Measurements from ENCODE around the gene TMEM186.
"Not testable (repeated sequence)": the region's sequence is repeated elsewhere in the genome, so short reads cannot be mapped to it uniquely, and the experiment has no call there.

Gene TMEM186

DNA sequence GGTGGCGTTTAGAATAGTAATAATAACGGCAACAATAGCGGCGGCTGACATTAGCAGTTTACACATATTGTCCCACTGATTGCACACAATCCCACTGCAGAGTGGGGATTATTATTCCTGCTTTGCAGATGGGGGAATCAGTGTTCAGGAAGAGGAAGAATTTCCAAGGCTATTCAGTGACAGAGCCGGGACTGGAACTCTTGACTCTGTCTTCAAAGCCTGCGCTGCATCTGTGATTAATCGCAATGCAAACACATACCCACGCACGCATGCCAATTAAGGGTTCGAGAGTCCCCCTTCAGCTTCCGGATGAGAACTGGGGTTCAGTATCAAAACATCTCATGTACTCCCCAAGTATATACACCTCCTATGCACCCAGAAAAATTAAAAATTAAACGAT is 29.2 kb downstream of the TMEM186 start:
- DNase-seq: no peak

DNA sequence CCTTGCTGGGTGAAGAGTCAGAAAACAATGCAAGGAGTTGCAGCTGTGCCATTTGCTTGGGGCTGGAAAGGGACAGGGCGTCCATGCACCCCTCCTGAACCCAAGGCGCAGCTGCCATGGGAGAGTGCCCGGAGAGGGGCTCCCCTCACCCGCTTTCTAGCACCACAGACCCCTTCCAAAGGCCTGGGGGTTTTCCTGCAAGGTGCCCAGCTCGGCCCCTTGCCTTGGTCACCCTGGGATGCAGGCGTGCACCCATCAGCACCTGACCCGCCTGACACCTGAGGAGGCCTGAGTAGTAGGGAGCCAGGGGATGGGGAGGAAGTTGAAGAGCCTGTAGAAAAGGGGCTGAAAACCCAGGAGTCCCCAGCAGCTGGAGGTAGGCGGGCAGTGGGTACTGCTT is 30.3 kb downstream of the TMEM186 start:
- no peak for DNase-seq

DNA sequence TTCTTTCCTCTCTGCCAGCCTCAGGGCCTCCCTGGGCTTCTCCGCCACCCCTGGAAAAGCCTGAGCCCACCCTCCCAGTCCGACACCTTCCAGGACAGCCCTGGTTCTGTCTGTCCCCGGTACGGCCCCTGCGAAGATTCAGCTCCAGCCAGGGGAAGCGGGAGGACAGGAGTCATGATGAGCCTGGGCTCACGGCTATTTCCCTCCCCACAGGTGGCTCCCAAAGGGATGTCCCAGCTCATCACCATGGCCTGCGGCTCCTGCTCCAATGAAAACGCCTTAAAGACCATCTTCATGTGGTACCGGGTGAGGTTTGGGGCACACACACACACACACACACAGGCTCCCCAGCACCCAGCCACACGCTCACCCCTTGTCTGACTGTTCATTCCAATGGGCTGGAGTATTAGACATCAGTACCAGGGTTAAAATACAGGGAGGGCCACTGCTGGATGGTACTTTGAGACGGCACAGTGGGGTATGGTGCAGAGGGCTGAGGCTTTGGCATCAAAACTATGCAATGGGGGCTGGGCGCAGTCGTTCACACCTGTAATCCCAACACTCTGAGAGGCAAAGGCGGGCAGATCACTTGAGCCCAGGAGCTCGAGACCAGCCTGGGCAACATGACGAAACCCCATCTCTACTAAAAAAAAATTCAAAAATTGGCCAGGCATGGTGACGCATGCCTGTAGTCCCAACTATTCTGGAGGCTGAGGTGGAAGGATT is 32.8 kb downstream of the TMEM186 start:
- no peak for DNase-seq

DNA sequence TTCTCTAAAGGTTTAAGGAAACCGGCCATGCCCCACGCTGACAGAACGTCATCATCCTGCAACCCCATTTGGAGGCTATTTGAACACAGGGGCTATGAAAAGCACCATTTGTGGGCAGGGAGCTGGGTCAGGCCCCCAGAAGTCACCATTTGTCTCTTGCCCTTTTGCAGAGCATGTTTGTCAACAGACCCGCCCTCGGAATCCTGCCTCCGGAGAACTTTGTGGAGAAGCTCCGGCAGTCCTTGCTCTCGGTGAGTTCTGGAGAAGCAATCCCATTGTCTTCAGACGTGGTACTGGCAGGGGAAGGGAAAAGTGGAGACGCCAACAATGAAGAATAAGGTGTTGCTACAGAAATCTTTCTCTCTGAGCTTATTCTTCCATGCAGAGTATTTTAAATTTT is 33.5 kb downstream of the TMEM186 start:
- DNase-seq: no peak

DNA sequence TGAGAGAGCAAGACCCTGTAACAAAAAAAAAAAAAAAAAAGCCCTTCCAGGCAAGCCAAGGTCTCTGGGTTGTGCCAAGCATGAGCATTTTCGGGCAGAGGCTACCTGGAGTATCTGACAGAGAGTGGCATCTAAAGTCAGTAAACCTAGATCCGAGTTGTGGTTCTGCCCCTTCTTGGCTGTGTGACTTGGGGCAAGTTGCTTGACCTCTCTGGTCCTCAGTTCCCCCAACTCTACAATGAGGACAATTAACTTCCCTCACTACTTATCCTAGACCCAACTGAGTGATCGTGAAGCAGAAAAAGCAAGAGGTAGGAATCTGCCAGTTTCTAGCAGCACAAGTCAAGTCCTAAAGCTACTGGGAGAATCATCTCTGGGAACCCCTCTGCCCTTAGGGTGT is 34.4 kb downstream of the TMEM186 start:
- no peak for DNase-seq

DNA sequence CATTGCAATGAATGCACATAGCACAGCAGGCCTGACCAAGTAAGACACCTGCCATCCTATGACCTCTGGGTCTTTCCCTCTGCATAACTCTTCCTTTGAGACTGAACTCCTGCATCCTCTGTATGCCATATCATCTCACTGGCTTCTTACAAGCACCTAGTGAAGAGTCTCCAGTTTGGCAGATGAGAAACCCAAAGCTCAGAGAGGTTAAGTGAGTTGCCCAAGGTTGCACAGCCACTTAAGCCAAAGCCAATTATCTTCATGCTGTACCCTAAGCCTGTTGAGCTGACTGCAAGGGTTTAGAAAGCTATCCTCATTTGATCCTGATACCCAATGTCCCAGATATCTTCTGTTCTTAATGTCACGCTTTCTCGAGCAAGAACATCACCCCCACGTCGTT is 35.2 kb downstream of the TMEM186 start:
- DNase-seq: no peak

DNA sequence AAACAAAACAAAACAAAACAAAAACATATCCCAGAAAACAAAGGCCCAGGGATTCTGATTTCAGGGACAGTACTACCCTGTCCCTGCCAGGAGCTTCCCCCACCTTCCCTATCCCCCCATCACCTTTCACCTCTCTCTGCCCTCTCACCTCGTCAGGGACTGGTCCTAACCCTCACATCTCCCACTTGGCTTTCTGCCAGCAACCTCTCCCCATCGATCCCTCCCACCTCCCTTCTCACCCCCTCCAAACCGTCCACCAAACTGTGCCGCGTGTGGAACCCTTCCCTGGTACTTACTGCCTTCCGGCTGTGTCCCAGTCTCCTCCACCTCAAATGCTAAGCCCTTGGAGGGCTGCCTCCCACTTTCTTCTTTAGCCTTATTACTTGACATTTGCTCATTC is 36.4 kb downstream of the TMEM186 start:
- DNase-seq: no peak

DNA sequence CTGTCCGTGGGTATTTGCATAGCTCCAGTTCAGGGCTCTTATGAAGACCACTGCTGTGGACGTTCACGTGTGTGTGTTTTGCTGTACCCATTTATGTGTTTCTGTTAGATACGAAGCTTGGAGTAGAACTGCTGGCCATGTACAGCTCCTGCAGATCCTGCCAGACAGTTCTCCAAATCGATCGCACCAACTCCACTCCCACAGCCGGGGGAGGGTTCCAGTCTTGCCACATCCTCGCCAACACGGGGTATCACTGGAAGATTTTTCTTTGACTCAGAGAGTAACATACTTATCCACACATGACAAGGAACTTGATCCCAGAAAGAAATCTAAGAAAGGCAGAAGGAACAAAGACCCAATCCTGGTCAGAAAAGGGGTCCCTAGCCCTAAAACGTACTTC is 37.4 kb downstream of the TMEM186 start:
- no peak for DNase-seq

DNA sequence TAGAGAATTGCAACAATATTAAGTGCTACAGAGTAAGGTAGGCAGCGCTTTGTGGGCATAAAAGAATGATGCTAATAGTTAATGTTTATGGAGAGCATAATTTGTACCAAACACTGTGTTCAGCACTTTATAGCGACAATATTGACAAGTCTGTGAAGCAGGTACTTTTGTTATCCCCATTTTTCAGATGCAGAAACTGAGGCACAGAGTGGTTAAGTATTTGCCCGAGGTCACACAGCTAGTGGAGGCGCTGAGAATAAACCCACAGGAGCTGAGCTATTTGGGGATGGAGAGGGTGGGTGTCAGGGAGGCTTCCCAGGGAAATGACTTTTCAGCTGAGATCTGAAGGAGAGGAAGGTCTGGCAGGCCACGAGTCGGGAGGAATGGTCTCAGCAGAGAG is 39.4 kb downstream of the TMEM186 start:
- DNase-seq: no peak

DNA sequence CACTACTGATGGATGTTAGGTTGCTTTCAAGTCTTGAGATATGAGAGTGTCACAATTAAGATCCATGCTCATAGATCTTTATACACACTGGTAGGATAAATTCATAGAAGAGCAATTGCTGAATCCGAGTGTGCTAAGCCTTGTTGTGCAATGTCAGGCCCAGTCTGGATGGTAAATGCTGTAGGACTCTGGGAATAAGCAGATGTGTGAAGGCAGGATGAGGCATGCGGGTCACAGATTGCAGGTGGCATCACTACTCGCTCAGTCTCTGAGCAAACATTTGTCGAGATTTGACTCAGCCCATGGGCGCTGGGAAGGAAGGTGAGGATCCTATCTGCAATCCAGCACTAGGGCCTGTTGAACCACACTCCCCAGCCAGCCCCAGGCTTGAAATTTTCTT is 40.7 kb downstream of the TMEM186 start:
- DNase-seq: no peak

DNA sequence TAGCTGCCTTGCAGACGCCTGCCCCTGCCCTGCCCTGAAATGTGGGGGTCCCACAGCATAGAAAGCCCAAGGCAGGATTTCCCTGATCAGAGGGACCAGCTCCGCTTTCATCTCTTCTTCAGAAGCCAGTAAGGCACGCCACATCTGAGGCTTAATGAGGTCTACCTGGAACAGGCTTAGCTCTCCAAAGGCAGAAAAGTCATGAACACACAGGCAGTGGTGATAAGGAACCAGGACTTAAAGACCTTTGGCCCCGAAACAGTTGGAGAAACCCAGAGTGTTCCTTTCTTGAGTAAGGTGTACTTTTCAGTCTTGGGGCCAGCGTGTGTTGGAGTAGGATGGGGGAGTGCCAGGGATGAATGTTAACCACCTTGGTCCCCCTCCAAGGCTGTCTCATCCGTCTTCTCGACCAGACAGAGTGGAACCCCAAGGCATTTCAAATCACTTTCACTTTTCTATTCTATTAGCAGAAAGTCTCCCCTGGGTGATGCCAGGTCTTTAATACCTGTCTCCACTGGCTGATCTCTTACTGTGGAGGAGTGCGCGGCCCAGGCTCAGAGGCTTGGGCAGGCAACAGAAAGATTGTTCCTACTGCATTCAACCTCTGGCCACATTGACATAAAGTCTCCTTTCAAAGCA is 43.9 kb downstream of the TMEM186 start:
- no peak for DNase-seq

DNA sequence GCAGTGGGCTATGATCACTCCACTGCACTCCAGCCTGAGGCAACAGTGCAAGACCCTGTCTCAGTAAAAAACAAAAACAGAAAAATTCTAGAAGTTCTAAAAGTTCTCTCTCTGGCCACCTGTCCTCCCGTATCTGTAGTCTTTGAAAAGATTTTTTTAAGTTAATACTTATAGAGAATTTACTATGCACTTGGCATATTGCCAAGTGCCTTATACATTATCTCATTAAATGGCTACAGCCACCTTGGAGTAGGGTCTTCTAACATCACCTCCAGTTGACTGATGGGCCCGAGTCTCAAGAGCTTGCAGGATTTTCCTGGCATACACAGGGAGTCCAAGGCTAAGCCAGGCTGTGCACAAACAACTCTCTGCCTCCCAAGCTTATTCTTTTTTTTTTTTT is 44.7 kb downstream of the TMEM186 start:
- DNase-seq: no peak

DNA sequence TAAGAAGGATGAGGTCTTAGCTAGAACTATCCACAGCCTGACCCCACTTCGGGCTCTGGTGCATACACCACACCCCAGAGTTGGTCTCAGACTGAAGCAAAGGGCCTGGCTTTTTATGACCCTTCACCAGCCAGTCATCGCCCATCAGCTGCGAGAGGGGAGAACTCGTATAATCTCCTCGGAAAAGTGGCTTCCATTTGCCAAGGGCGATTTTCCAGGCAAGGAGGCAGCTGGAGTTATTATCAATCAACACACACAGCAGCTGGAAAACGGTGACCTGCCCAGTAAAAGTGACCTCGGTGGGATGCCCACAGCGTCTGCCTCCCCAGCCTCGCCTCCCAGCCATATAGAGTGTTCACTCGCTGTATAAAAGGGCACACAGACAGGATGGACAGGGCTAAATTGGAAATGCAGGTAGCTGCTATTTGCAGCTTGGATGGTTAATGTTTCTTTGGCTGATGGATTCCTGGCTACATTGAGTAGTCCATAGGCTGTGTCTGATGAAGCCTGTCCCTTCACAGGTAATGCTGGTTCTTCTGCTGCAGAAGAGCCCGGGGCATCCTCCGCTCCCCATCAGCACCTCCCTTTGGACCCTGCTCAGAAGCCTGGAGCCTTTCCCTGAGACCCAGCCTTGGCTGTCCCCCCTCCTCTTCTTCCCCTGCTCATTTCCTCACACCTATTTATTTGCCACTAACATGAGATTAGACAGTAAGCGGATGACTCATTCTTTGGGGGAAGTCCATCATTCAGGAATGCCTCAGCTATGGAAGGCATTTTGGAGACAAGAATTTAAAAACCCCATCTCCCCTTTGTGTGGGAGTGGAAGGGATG is 45.7 kb downstream of the TMEM186 start:
- no peak for DNase-seq

DNA sequence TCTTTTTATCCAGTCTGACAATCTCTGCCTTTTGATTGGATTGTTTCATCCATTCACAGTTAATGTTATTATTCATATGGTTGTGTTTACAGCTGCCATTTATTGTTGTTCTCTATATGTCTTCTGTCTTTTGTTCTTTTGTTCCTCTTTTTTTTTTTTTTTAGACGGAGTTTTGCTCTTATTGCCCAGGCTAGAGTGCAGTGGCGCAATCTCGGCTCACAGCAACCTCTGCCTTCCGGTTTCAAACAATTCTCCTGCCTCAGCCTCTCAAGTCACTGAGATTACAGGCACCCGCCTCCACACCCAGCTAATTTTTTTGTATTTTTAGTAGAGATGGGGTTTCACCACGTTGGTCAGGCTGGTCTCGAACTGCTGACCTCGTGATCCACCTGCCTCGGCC is 48.5 kb downstream of the TMEM186 start:
- not testable (repeated sequence) for DNase-seq

Measured in central memory CD4-positive, alpha-beta T cell (primary cell).